OCI-LY7 (cell line): Measurements from ENCODE around the gene RAB35. TPM values are rescaled to one million over a fixed set of nuclear protein-coding genes. Genes with fewer than 3 reads are reported as not detected.
"Not testable (repeated sequence)": the region's sequence is repeated elsewhere in the genome, so short reads cannot be mapped to it uniquely, and the experiment has no call there.

Source experiments
- BruUV-seq: library from RNA; stranded (reverse); fragments of 400-500 nt; replicated peaks from 2 replicates; lab custom pipeline; 2021; lab: Mats Ljungman, UMichigan
- CTCF ChIA-PET: fragments of 300-600 bp; sonication (Branson Sonifier 250); formaldehyde crosslinking; loops from one replicate; lab custom pipeline; 2022; ENCODE audit warnings: antibody characterized with exemption; ENCODE audit not compliant: unreplicated experiment; lab: Charles Lee
- POLR2A ChIA-PET: fragments of 300-600 bp; sonication (Branson Sonifier 250); formaldehyde crosslinking; loops from one replicate; lab custom pipeline; 2022; ENCODE audit warnings: antibody characterized with exemption; lab: Charles Lee
- DNase-seq: peaks from one replicate; pipeline ENCODE4 v3.0.0-alpha.2; 2015; ENCODE audit warnings: low spot score
- H2AFZ ChIP-seq: fragments of 200-600 bp; sonication (generic), shearing (Covaris generic); 2 replicates; pipeline ENCODE4 v1.6.1; 2014; ENCODE audit warnings: mild to moderate bottlenecking, antibody characterized with exemption, low read length, moderate library complexity
- H3K27ac ChIP-seq: fragments of 200-600 bp; sonication (generic); 2 replicates; pipeline ENCODE4 v1.5.1; 2014; ENCODE audit warnings: mixed run types, low read depth, mild to moderate bottlenecking, moderate library complexity, low read length, inconsistent platforms; ENCODE audit not compliant: poor library complexity, severe bottlenecking
- H3K36me3 ChIP-seq: fragments of 200-600 bp; sonication (generic); 2 replicates; pipeline ENCODE4 v1.6.1; 2014; ENCODE audit warnings: mild to moderate bottlenecking, antibody characterized with exemption, low read length, moderate library complexity, mixed read lengths; ENCODE audit not compliant: insufficient read depth
- H3K4me1 ChIP-seq: fragments of 200-600 bp; sonication (generic); 2 replicates; pipeline ENCODE4 v1.5.1; 2014; ENCODE audit warnings: mild to moderate bottlenecking, low read length; ENCODE audit not compliant: insufficient read depth, poor library complexity, severe bottlenecking
- H3K4me2 ChIP-seq: fragments of 200-600 bp; sonication (generic); 2 replicates; pipeline ENCODE4 v1.6.1; 2014; ENCODE audit warnings: mild to moderate bottlenecking, low read length
- H3K4me3 ChIP-seq: fragments of 200-600 bp; sonication (generic); 2 replicates; pipeline ENCODE4 v1.5.1; 2014; ENCODE audit warnings: mild to moderate bottlenecking, low read depth, low read length; ENCODE audit not compliant: poor library complexity, severe bottlenecking
- H3K79me2 ChIP-seq: fragments of 200-600 bp; sonication (generic); 2 replicates; pipeline ENCODE4 v1.6.1; 2016; ENCODE audit warnings: low read depth, mild to moderate bottlenecking, low read length, moderate library complexity, mixed read lengths; ENCODE audit not compliant: insufficient read depth
- H3K9me2 ChIP-seq: fragments of 200-600 bp; sonication (generic); 2 replicates; pipeline ENCODE4 v1.6.1; 2016; ENCODE audit warnings: mild to moderate bottlenecking, low read length, mixed read lengths; ENCODE audit not compliant: insufficient read depth
- H3K9me3 ChIP-seq: fragments of 200-600 bp; sonication (generic); 2 replicates; pipeline ENCODE4 v1.6.1; 2014; ENCODE audit warnings: mild to moderate bottlenecking, mixed run types, low read length, mixed read lengths
- H4K20me1 ChIP-seq: fragments of 200-600 bp; sonication (generic); 2 replicates; pipeline ENCODE4 v1.6.1; 2014; ENCODE audit warnings: mild to moderate bottlenecking, antibody characterized with exemption, low read length, moderate library complexity, mixed read lengths; ENCODE audit not compliant: insufficient read depth
- CTCF ChIP-seq: fragments of 200-600 bp; sonication (generic); conservative IDR thresholded peaks from 2 replicates; pipeline ENCODE4 v1.5.1; 2014; ENCODE audit warnings: mild to moderate bottlenecking, antibody characterized with exemption, low read length, moderate library complexity, mixed read lengths
- EZH2phosphoT487 ChIP-seq: fragments of 200-600 bp; sonication (generic); IDR thresholded peaks from 2 replicates; pipeline ENCODE4 v1.6.1; 2018; ENCODE audit warnings: low read depth, borderline replicate concordance, mild to moderate bottlenecking, mixed run types, antibody characterized with exemption, low read length, moderate library complexity, mixed read lengths
- intact Hi-C: fragments of 100-400 bp; cut with micrococcal nuclease; formaldehyde crosslinking; loops from one replicate; pipeline ENCODE4 v1.10.0; 2022; ENCODE audit not compliant: unreplicated experiment
- microRNA-seq: library from miRNA; unstranded; fragments of <30 nt; microRNA quantifications from one replicate; pipeline ENCODE4 v1.2.0, GENCODE V29; 2022; ENCODE audit warnings: borderline replicate concordance
- small RNA-seq: library from RNA; depleted of rRNA; stranded (forward); fragments of <200 nt; gene quantifications from one replicate; pipeline ENCODE3, GENCODE V24; 2014
- total RNA-seq, 2 experiments: library from RNA; depleted of rRNA in 1 of 2; stranded (reverse); fragments of >200 nt in 1 of 2; shearing (Covaris generic) in 1 of 2; gene quantifications; 2 replicates each; pipeline ENCODE4 v1.2.3, GENCODE V29; 2014 to 2022

RAB35 gene
- total RNA-seq, 2 experiments from 2014 or later, result 42.2 to 85.9 TPM

- no TSS peak for BruUV-seq
- CTCF ChIA-PET, result no interaction called here
- DNase-seq, result no peak
- Histone ChIP-seq H3K4me2 (no peak overlapping the region), H3K9me2 (no peaks in the 10 kb centered on the region), H3K27ac (no peak overlapping the region), H2AFZ (no peak overlapping the region), H3K79me2 (no peaks in the 10 kb centered on the region), H3K9me3 (no peaks in the 10 kb centered on the region), H3K4me1 (no peaks in the 10 kb centered on the region), H3K36me3 (no peaks in the 10 kb centered on the region), H3K4me3 (no peak overlapping the region), H4K20me1 (no peaks in the 10 kb centered on the region)
- POLR2A ChIA-PET, result interaction anchor here (1.0 to 1.4 kb wide), 3 partner anchors 13 to 40 kb away, joined by 3 to 6 read pairs (median 3); no protein-coding TSS in a partner anchor
- intact Hi-C loops, result no loop called here
- TF ChIP-seq EZH2phosphoT487 (no peak), CTCF (no peak)
These were observed 69.5 kb downstream of the RAB35 start for GRCh38 chr12:120047072-120047471.

- DNase-seq, H3K9me2 ChIP-seq, H3K36me3 ChIP-seq, CTCF ChIA-PET, intact Hi-C loops, H3K9me3 ChIP-seq, H3K27ac ChIP-seq, H3K4me2 ChIP-seq, H4K20me1 ChIP-seq, POLR2A ChIA-PET, H3K79me2 ChIP-seq, H3K4me1 ChIP-seq, H2AFZ ChIP-seq, BruUV-seq, H3K4me3 ChIP-seq: not testable (repeated sequence)
These were observed 71.2 kb downstream of the RAB35 start for GRCh38 chr12:120045367-120045766.

Small RNA genes lying within 50 kb of the gene (microRNA-seq; reads per million reads assigned to microRNA genes)
- 4.5 reads per million for gene MIR4498

Small RNA genes lying within 50 kb of the gene (small RNA-seq; reads per million reads assigned to genes)
- gene AC004812.1, result not detected
- not detected for gene MIR4498

Other genes starting within 250 kb of the RAB35 start
- 33.4 and 74.4 TPM in 2 replicates for gene CIT, start 239.4 kb downstream of the RAB35 start, total RNA-seq (2014; rRNA removed; shearing (Covaris generic))
- gene CIT, start 239.4 kb downstream of the RAB35 start, total RNA-seq (2022), result 90.1 and 117 TPM in 2 replicates
- gene BICDL1, start 127.5 kb downstream of the RAB35 start, total RNA-seq (2014; rRNA removed; shearing (Covaris generic)), result 6.5 and 7.1 TPM in 2 replicates
- gene BICDL1, start 127.5 kb downstream of the RAB35 start, total RNA-seq (2022), result 19.9 and 22.6 TPM in 2 replicates
- 217 and 224 TPM in 2 replicates for gene GCN1, start 78.0 kb upstream of the RAB35 start, total RNA-seq (2014; rRNA removed; shearing (Covaris generic))
- 290 and 343 TPM in 2 replicates for gene GCN1, start 78.0 kb upstream of the RAB35 start, total RNA-seq (2022)
- gene RPLP0, start 84.4 kb upstream of the RAB35 start, total RNA-seq (2014; rRNA removed; shearing (Covaris generic)), result 5,868 and 6,057 TPM in 2 replicates
- 2,996 and 3,206 TPM in 2 replicates for gene RPLP0, start 84.4 kb upstream of the RAB35 start, total RNA-seq (2022)
- gene PXN, start 149.0 kb upstream of the RAB35 start, total RNA-seq (2014; rRNA removed; shearing (Covaris generic)), result 5.5 and 8.6 TPM in 2 replicates
- gene PXN, start 149.0 kb upstream of the RAB35 start, total RNA-seq (2022), result 22.9 and 25.9 TPM in 2 replicates
- under 0.01 TPM in 1 of 2 replicates, not detected in the other for gene RNU4-2, start 175.2 kb upstream of the RAB35 start, total RNA-seq (2014; rRNA removed; shearing (Covaris generic))
- 1,646 and 3,315 TPM in 2 replicates for gene RNU4-2, start 175.2 kb upstream of the RAB35 start, total RNA-seq (2022)
- gene RNU4-1, start 176.5 kb upstream of the RAB35 start, total RNA-seq (2014; rRNA removed; shearing (Covaris generic)), result under 0.01 TPM in 1 of 2 replicates, not detected in the other
- gene RNU4-1, start 176.5 kb upstream of the RAB35 start, total RNA-seq (2022), result 1,670 and 3,289 TPM in 2 replicates
- 0.54 and 2.1 TPM in 2 replicates for gene SIRT4, start 185.6 kb upstream of the RAB35 start, total RNA-seq (2014; rRNA removed; shearing (Covaris generic))
- 1.4 and 2.2 TPM in 2 replicates for gene SIRT4, start 185.6 kb upstream of the RAB35 start, total RNA-seq (2022)
- not detected in 2 replicates for gene PLA2G1B, start 211.0 kb upstream of the RAB35 start, total RNA-seq (2014; rRNA removed; shearing (Covaris generic))
- not detected in 2 replicates for gene PLA2G1B, start 211.0 kb upstream of the RAB35 start, total RNA-seq (2022)